ENCODE data around the gene HOXA5. TPM values are rescaled to one million over a fixed set of nuclear protein-coding genes. Genes with fewer than 3 reads are reported as not detected.

The HOXA5 gene
- total and polyA plus RNA-seq, 2 donors (not counting 3 experiments of a cell fraction or from before 2014, with no cell fraction given), result 18.6 to 18.8 TPM

GRCh38 chr7:27189997-27190748 lies 46.7 kb upstream of the HOXA5 start:
- no peak overlapping the region for H2AFZ ChIP-seq (ENCODE audit: low read depth, low read length)
- H3K27me3 ChIP-seq (ENCODE audit: control insufficient read depth in 2 of 2, insufficient read depth in 2 of 2, low read length in 2 of 2), result peaks cover 15 to 23% of the 10 kb centered on the region in 2 experiments
- no peaks in the 10 kb centered on the region for H3K9me3 ChIP-seq (replicated peaks; ENCODE audit: control insufficient read depth, insufficient read depth, low read length)
- H4K20me1 ChIP-seq (replicated peaks; ENCODE audit: control insufficient read depth, extremely low read depth, insufficient read depth, low read length), result no peaks in the 10 kb centered on the region
- no peak overlapping the region for H3K27ac ChIP-seq (ENCODE audit: insufficient read depth, low read depth, low read length)
- no peak overlapping the region for H3K4me2 ChIP-seq (ENCODE audit: insufficient read depth, low read length)
- H3K4me1 ChIP-seq (ENCODE audit: control insufficient read depth, extremely low read depth, insufficient read depth, low read length), result peaks cover 44% of the 10 kb centered on the region
- no peak for DNase-seq (ENCODE audit: low read depth, low spot score)
- ChIA-PET CTCF (interaction anchor here (0.9 to 5.0 kb wide), 4 partner anchors 10 to 904 kb away, joined by 3 to 42 read pairs (median 4); partner anchors contain the start of gene HOXA13), POLR2A (no interaction called here)
- dilution Hi-C loops (cut with MboI; ENCODE audit: extremely low pct_ligation_motif_present, low sequenced_read_pairs), result no loop called here
- no peak for FAIRE-seq
- intact Hi-C loops (cut with micrococcal nuclease), result loop anchor here (2.0 to 5.0 kb wide), 3 partner anchors 473 to 1333 kb away; partner anchors contain the start of gene HIBADH
- no peak overlapping the region for H3K9ac ChIP-seq (replicated peaks; ENCODE audit: extremely low read depth, insufficient read depth, low read length)
- no peaks in the 10 kb centered on the region for H3K36me3 ChIP-seq (ENCODE audit: control insufficient read depth in 2 of 2, extremely low read depth in 1 of 2, insufficient read depth in 2 of 2, low read length in 2 of 2)
- H3K79me2 ChIP-seq (ENCODE audit: control insufficient read depth, insufficient read depth, low read length), result peaks cover 26% of the 10 kb centered on the region
- no peak overlapping the region for H3K4me3 ChIP-seq (replicated peaks in 1 of 3; ENCODE audit: insufficient read depth in 1 of 3, low read depth in 1 of 3, low read length in 3 of 3)
- BruUV-seq (replicated peaks), result no TSS peak
- H3K9me1 ChIP-seq (replicated peaks; ENCODE audit: control insufficient read depth, extremely low read depth, insufficient read depth, low read length), result no peaks in the 10 kb centered on the region
- TF ChIP-seq FOS (IDR thresholded peaks at IDR 0.05; ENCODE audit: borderline replicate concordance, insufficient read depth, low read length) (no peak), POLR2AphosphoS5 (IDR thresholded peaks at IDR 0.05; ENCODE audit: insufficient read depth, low read depth, low read length) (no peak), POLR2A (IDR thresholded peaks at IDR 0.05; ENCODE audit: low read depth, low read length) (no peak), JUN (IDR thresholded peaks at IDR 0.05; ENCODE audit: borderline replicate concordance, insufficient read depth, insufficient read length, low read depth) (no peak), GATA2 (IDR thresholded peaks at IDR 0.05; ENCODE audit: insufficient read depth, insufficient read length, low read depth, low read length) (no peak), CTCF (IDR thresholded peaks at IDR 0.05; ENCODE audit: extremely low read depth in 1 of 2, insufficient read depth in 1 of 2, low read depth in 1 of 2, low read length in 2 of 2) (no peak), MAX (IDR thresholded peaks at IDR 0.05; ENCODE audit: insufficient read depth, insufficient read length) (no peak), EZH2 (IDR thresholded peaks at IDR 0.05; ENCODE audit: borderline replicate concordance, low read depth, low read length, severe bottlenecking) (no peak), MYC (IDR thresholded peaks at IDR 0.05; ENCODE audit: low read depth, low read length) (no peak)
